K562 (cell line): ENCODE data around the gene SLC12A9. TPM values are rescaled to one million over a fixed set of nuclear protein-coding genes. Genes with fewer than 3 reads are reported as not detected.

Experiments used
- BRCA1 ChIP-seq, 2 experiments: fragments of 450-650 bp in 1 of 2; sonication (generic) in 1 of 2; formaldehyde crosslinking in 1 of 2; IDR thresholded peaks; 2 replicates each; pipeline versions ENCODE4 v1.5.0 to v1.6.1; 2017 to 2020; ENCODE audit warnings: mild to moderate bottlenecking in 1 of 2, missing genetic modification reagents in 1 of 2
- CHD1 ChIP-seq: fragments of 200-600 bp; sonication (generic); IDR thresholded peaks from one replicate; pipeline ENCODE4 v1.6.1; 2012; ENCODE audit warnings: mild to moderate bottlenecking, moderate library complexity, low read length, inconsistent platforms
- E2F8 ChIP-seq: fragments of 450-650 bp; IDR thresholded peaks from 2 replicates; pipeline ENCODE4 v1.7.1; 2018; ENCODE audit warnings: mild to moderate bottlenecking, low read depth; ENCODE audit not compliant: partially characterized antibody
- ELK3 ChIP-seq: fragments of 450-650 bp; formaldehyde crosslinking; IDR thresholded peaks from 2 replicates; pipeline ENCODE4 v1.4.0; 2020; ENCODE audit warnings: mild to moderate bottlenecking
- EP300 ChIP-seq: IDR thresholded peaks from 2 replicates; pipeline ENCODE4 v1.6.1; 2012; ENCODE audit warnings: low read length, improper control_type of control experiment
- GATAD2B ChIP-seq: fragments of 450-650 bp; IDR thresholded peaks from 2 replicates; pipeline ENCODE4 v1.6.1; 2017; ENCODE audit warnings: mild to moderate bottlenecking, borderline replicate concordance
- HES1 ChIP-seq: fragments of 450-650 bp; IDR thresholded peaks from 2 replicates; pipeline ENCODE4 v1.6.1; 2016; ENCODE audit warnings: low read depth, mild to moderate bottlenecking, moderate library complexity
- HEY1 ChIP-seq: fragments of 250-450 bp; sonication (Bioruptor Pico); IDR thresholded peaks from 2 replicates; pipeline ENCODE4 v1.5.0; 2020; ENCODE audit warnings: mild to moderate bottlenecking, moderate library complexity, borderline replicate concordance
- IFI16 ChIP-seq: fragments of 250-450 bp; sonication (Bioruptor Pico); IDR thresholded peaks from 2 replicates; pipeline ENCODE4 v2.1.2; 2022; ENCODE audit warnings: mild to moderate bottlenecking, inconsistent platforms
- PCBP1 ChIP-seq: fragments of 200-400 bp; formaldehyde crosslinking; IDR thresholded peaks from 2 replicates; pipeline ENCODE4 v1.6.1; 2018; ENCODE audit warnings: mild to moderate bottlenecking, low read depth, low read length; ENCODE audit not compliant: poor library complexity, severe bottlenecking
- PTTG1 ChIP-seq: fragments of 450-650 bp; IDR thresholded peaks from 2 replicates; pipeline ENCODE4 v1.6.1; 2016; ENCODE audit warnings: low read depth, mild to moderate bottlenecking, missing genetic modification characterization, missing compliant biosample characterization
- RB1 ChIP-seq: fragments of 450-650 bp; IDR thresholded peaks from 2 replicates; pipeline ENCODE4 v1.6.1; 2017; ENCODE audit warnings: low read depth, mild to moderate bottlenecking
- RHOXF2B ChIP-seq: fragments of 250-450 bp; sonication (Bioruptor Pico); conservative IDR thresholded peaks from 2 replicates; pipeline ENCODE4 v1.5.1; 2021
- SFPQ ChIP-seq: fragments of 200-400 bp; formaldehyde crosslinking; IDR thresholded peaks from 2 replicates; pipeline ENCODE4 v1.6.1; 2017; ENCODE audit warnings: mild to moderate bottlenecking, low read depth, low read length, moderate library complexity
- SMAD1 ChIP-seq: fragments of 150-350 bp; IDR thresholded peaks from 2 replicates; pipeline ENCODE4 v1.6.1; 2014; ENCODE audit warnings: low read length, low read depth; ENCODE audit not compliant: partially characterized antibody
- SMAD3 ChIP-seq: fragments of 450-650 bp; formaldehyde crosslinking; conservative IDR thresholded peaks from 2 replicates; pipeline ENCODE4 v1.4.0; 2020; ENCODE audit warnings: mild to moderate bottlenecking
- TGIF2 ChIP-seq: sonication (generic); formaldehyde crosslinking; IDR thresholded peaks from 2 replicates; pipeline ENCODE4 v1.8.1; 2022; ENCODE audit warnings: mild to moderate bottlenecking, missing genetic modification reagents, moderate library complexity
- TSC22D4 ChIP-seq: fragments of 450-650 bp; IDR thresholded peaks from 2 replicates; pipeline ENCODE4 v1.6.1; 2016; ENCODE audit warnings: missing genetic modification characterization, missing biosample characterization, control low read depth
- YY1 ChIP-seq, 3 experiments: IDR thresholded peaks; 2 replicates each; pipeline ENCODE4 v1.6.1; 2011; ENCODE audit warnings: low read length in 2 of 3, mild to moderate bottlenecking in 2 of 3, moderate library complexity in 2 of 3, borderline replicate concordance in 1 of 3, control low read depth in 1 of 3, low read depth in 1 of 3; ENCODE audit not compliant: insufficient read depth in 3 of 3, insufficient replicate concordance in 2 of 3, control insufficient read depth in 1 of 3, insufficient read length in 1 of 3; ENCODE audit errors: extremely low read depth in 1 of 3
- ZNF232 ChIP-seq: sonication (generic); formaldehyde crosslinking; IDR thresholded peaks from 2 replicates; pipeline ENCODE4 v1.8.0; 2022; ENCODE audit warnings: mild to moderate bottlenecking, missing genetic modification reagents
- ZNF324 ChIP-seq: fragments of 250-450 bp; sonication (Bioruptor Pico); IDR thresholded peaks from 2 replicates; pipeline ENCODE4 v1.4.0; 2020; ENCODE audit warnings: mild to moderate bottlenecking
- polyA plus RNA-seq, 8 experiments: library from polyadenylated mRNA; depleted of rRNA in 4 of 8; stranded (reverse) in 5 of 8; unstranded in 3 of 8; fragments of >200 nt; fragmentation: Nextera tagmentation in 2 of 8; fragmentation: Illumina TruSeq in 1 of 8; extraction: Ambion mirVana in 2 of 8; extraction: Trizol in 1 of 8; gene quantifications; 2 replicates each; pipeline versions ENCODE4 v1.2.1 to v1.2.3, GENCODE V29; 2011 to 2014; ENCODE audit warnings: inconsistent platforms in 1 of 8, missing spikeins in 1 of 8
- total RNA-seq, 7 experiments: library from RNA; depleted of rRNA in 6 of 7; stranded (reverse); fragments of >200 nt in 6 of 7; fragmentation: Illumina TruSeq in 2 of 7; extraction: Trizol in 2 of 7; gene quantifications; 2 replicates each; pipeline versions ENCODE4 v1.2.1 to v1.2.3, GENCODE V29; 2011 to 2021; ENCODE audit warnings: low replicate concordance in 1 of 7

Gene SLC12A9
- total and polyA plus RNA-seq, 9 of the 15 experiments (the other 6 are each of a cell fraction or from before 2014, with no cell fraction given), result 0.06 to 20.2 (median 10.7) TPM

- TF ChIP-seq ELK3 (CRISPR knock-in tag), result no peak
- TF ChIP-seq IFI16 (CRISPR knock-in tag), result no peak
- peak; percentile 2; the same call in 1 of the 2 replicates for TF ChIP-seq ZNF232 (CRISPR knock-in tag)
- TF ChIP-seq TSC22D4, result no peak
- peak; percentile 83 for TF ChIP-seq RB1
- no peak for TF ChIP-seq TGIF2 (CRISPR knock-in tag)
- peak; percentile 22 for TF ChIP-seq PCBP1
- TF ChIP-seq E2F8, result no peak
- TF ChIP-seq EP300, result no peak
- no peak for TF ChIP-seq PTTG1
- TF ChIP-seq ZNF324 (CRISPR knock-in tag), result no peak
- TF ChIP-seq GATAD2B, result peak; percentile 85
- TF ChIP-seq SMAD1, result no peak
- TF ChIP-seq YY1 (IDR thresholded peaks at IDR 0.05; ENCODE audit: borderline replicate concordance in 1 of 3, control insufficient read depth in 1 of 3, extremely low read depth in 1 of 3, insufficient read depth in 3 of 3, insufficient read length in 1 of 3, insufficient replicate concordance in 2 of 3, low read depth in 1 of 3, low read length in 2 of 3), result peak in 2 of 3 experiments; percentile 10 to 12
- no peak for TF ChIP-seq HES1
- no peak for TF ChIP-seq SMAD3 (CRISPR knock-in tag)
- no peak for TF ChIP-seq SFPQ
- no peak for TF ChIP-seq BRCA1 (IDR thresholded peaks at IDR 0.05)
- no peak for TF ChIP-seq BRCA1 (CRISPR knock-in tag; IDR thresholded peaks at IDR 0.05)
- TF ChIP-seq CHD1, result peak; percentile 60
- TF ChIP-seq HEY1 (CRISPR knock-in tag), result no peak
- no peak for TF ChIP-seq RHOXF2B (CRISPR knock-in tag)
Measured at GRCh38 chr7:100826514-100827329, 25.8 kb upstream of the SLC12A9 start (continued).
